HG02973 (cell line): ENCODE measurements around the gene S100A14.

Source experiments
- ATAC-seq: cut with Tn5 transposase; IDR thresholded peaks from one replicate; pipeline ENCODE4 v1.9.1; 2021; ENCODE audit warnings: moderate library complexity; ENCODE audit not compliant: unreplicated experiment

S100A14 gene

GRCh38 chr1:153616144-153616916, at the start of gene S100A14:
TSS of gene S100A14 (minus strand) at chr1:153616325. CDS start at chr1:153615858, 467 bp downstream.
- ATAC-seq: no peak

GRCh38 chr1:153663211-153663610, 47.1 kb upstream of the S100A14 start:
- no peak for ATAC-seq

GRCh38 chr1:153662269-153662668, 46.1 kb upstream of the S100A14 start:
- no peak for ATAC-seq

GRCh38 chr1:153661111-153661708, 45.1 kb upstream of the S100A14 start:
- no peak for ATAC-seq

- no peak for ATAC-seq
These were observed 43.5 kb upstream of the S100A14 start for GRCh38 chr1:153659656-153660055.

GRCh38 chr1:153659175-153659534, 43.0 kb upstream of the S100A14 start:
- no peak for ATAC-seq

GRCh38 chr1:153658400-153659174, 42.5 kb upstream of the S100A14 start, which contains the start of gene SNAPIN:
TSS of gene SNAPIN (plus strand) at chr1:153658703. CDS start at chr1:153658744, 41 bp downstream.
- peak; percentile 86 for ATAC-seq

- no peak for ATAC-seq
These were observed 39.2 kb upstream of the S100A14 start for GRCh38 chr1:153655333-153655732.

- ATAC-seq: no peak
These were observed 36.8 kb upstream of the S100A14 start for GRCh38 chr1:153652805-153653500.

GRCh38 chr1:153651771-153652170, 35.6 kb upstream of the S100A14 start:
- ATAC-seq: no peak

GRCh38 chr1:153649863-153650235, 33.7 kb upstream of the S100A14 start:
- no peak for ATAC-seq

GRCh38 chr1:153649137-153649862, 33.2 kb upstream of the S100A14 start:
- ATAC-seq: no peak

- no peak for ATAC-seq
These were observed 32.0 kb upstream of the S100A14 start for GRCh38 chr1:153648000-153648643.

GRCh38 chr1:153647346-153647714, 31.2 kb upstream of the S100A14 start:
- no peak for ATAC-seq

- no peak for ATAC-seq
These were observed 30.7 kb upstream of the S100A14 start for GRCh38 chr1:153646672-153647345.

GRCh38 chr1:153643816-153644215, 27.7 kb upstream of the S100A14 start:
- no peak for ATAC-seq

- no peak for ATAC-seq
These were observed 27.0 kb upstream of the S100A14 start for GRCh38 chr1:153643100-153643499.

- no peak for ATAC-seq
These were observed 26.0 kb upstream of the S100A14 start for GRCh38 chr1:153642161-153642560.

GRCh38 chr1:153640861-153641260, 24.7 kb upstream of the S100A14 start:
- no peak for ATAC-seq
